ENCODE measurements around the gene SLF1.

The SLF1 gene

GRCh38 chr5:94744906-94745305 lies 126.4 kb downstream of the SLF1 start:
- H3K9ac ChIP-seq (ENCODE audit: low read length) = no peak overlapping the region
- H3K27ac ChIP-seq (ENCODE audit: low read length) = no peak overlapping the region
- H3K4me3 ChIP-seq (ENCODE audit: low read length) = no peak overlapping the region
- H3F3A ChIP-seq (ENCODE audit: insufficient read depth, low read length) = no peaks in the 10 kb centered on the region
- no peaks in the 10 kb centered on the region for H3K9me2 ChIP-seq (replicated peaks; ENCODE audit: insufficient read depth, low read length)
- DNase-seq = no peak
- H3K4me1 ChIP-seq (ENCODE audit: low read length) = no peaks in the 10 kb centered on the region
- no peaks in the 10 kb centered on the region for H3K9me3 ChIP-seq (replicated peaks; ENCODE audit: insufficient read depth, low read length)
- no peak overlapping the region for H3K4me2 ChIP-seq (ENCODE audit: low read depth, low read length)
- no peaks in the 10 kb centered on the region for H3K79me2 ChIP-seq (ENCODE audit: low read length)
- no peaks in the 10 kb centered on the region for H3K36me3 ChIP-seq (replicated peaks; ENCODE audit: insufficient read depth, low read length)
- no peaks in the 10 kb centered on the region for H4K20me1 ChIP-seq (ENCODE audit: insufficient read depth, low read length)
- no peak overlapping the region for H2AFZ ChIP-seq (ENCODE audit: low read length)
- no peaks in the 10 kb centered on the region for H3K27me3 ChIP-seq (replicated peaks; ENCODE audit: insufficient read depth, low read length)
- no peak for TF ChIP-seq EZH2phosphoT487 (IDR thresholded peaks at IDR 0.05; ENCODE audit: low read length)
- TF ChIP-seq EZH2 (optimal IDR thresholded peaks at IDR 0.05; ENCODE audit: low read depth, low read length) = no peak
- no peak for TF ChIP-seq CTCF (IDR thresholded peaks at IDR 0.05; ENCODE audit: low read length)

- Histone ChIP-seq H3F3A (ENCODE audit: insufficient read depth, low read length) (no peaks in the 10 kb centered on the region), H2AFZ (ENCODE audit: low read length) (no peak overlapping the region), H3K4me2 (ENCODE audit: low read depth, low read length) (no peak overlapping the region), H3K9ac (ENCODE audit: low read length) (no peak overlapping the region), H3K36me3 (replicated peaks; ENCODE audit: insufficient read depth, low read length) (no peaks in the 10 kb centered on the region), H3K4me1 (ENCODE audit: low read length) (no peaks in the 10 kb centered on the region), H3K9me2 (replicated peaks; ENCODE audit: insufficient read depth, low read length) (no peaks in the 10 kb centered on the region), H3K27ac (ENCODE audit: low read length) (no peak overlapping the region), H3K4me3 (ENCODE audit: low read length) (no peak overlapping the region), H4K20me1 (ENCODE audit: insufficient read depth, low read length) (no peaks in the 10 kb centered on the region), H3K27me3 (replicated peaks; ENCODE audit: insufficient read depth, low read length) (no peaks in the 10 kb centered on the region), H3K9me3 (replicated peaks; ENCODE audit: insufficient read depth, low read length) (no peaks in the 10 kb centered on the region), H3K79me2 (ENCODE audit: low read length) (no peaks in the 10 kb centered on the region)
- TF ChIP-seq CTCF (IDR thresholded peaks at IDR 0.05; ENCODE audit: low read length) (no peak), EZH2 (optimal IDR thresholded peaks at IDR 0.05; ENCODE audit: low read depth, low read length) (no peak), EZH2phosphoT487 (IDR thresholded peaks at IDR 0.05; ENCODE audit: low read length) (no peak)
- no peak for DNase-seq
Observed at GRCh38 chr5:94745786-94746730, 127.6 kb downstream of the SLF1 start.

GRCh38 chr5:94746731-94747124 lies 128.3 kb downstream of the SLF1 start:
- TF ChIP-seq EZH2phosphoT487 (IDR thresholded peaks at IDR 0.05; ENCODE audit: low read length) = no peak
- TF ChIP-seq EZH2 (optimal IDR thresholded peaks at IDR 0.05; ENCODE audit: low read depth, low read length) = no peak
- TF ChIP-seq CTCF (IDR thresholded peaks at IDR 0.05; ENCODE audit: low read length) = no peak
- Histone ChIP-seq H3F3A (ENCODE audit: insufficient read depth, low read length) (no peaks in the 10 kb centered on the region), H3K9ac (ENCODE audit: low read length) (no peak overlapping the region), H3K4me3 (ENCODE audit: low read length) (no peak overlapping the region), H3K9me2 (replicated peaks; ENCODE audit: insufficient read depth, low read length) (no peaks in the 10 kb centered on the region), H3K36me3 (replicated peaks; ENCODE audit: insufficient read depth, low read length) (no peaks in the 10 kb centered on the region), H3K27ac (ENCODE audit: low read length) (no peak overlapping the region), H3K4me2 (ENCODE audit: low read depth, low read length) (no peak overlapping the region), H3K27me3 (replicated peaks; ENCODE audit: insufficient read depth, low read length) (no peaks in the 10 kb centered on the region), H3K79me2 (ENCODE audit: low read length) (no peaks in the 10 kb centered on the region), H3K9me3 (replicated peaks; ENCODE audit: insufficient read depth, low read length) (no peaks in the 10 kb centered on the region), H2AFZ (ENCODE audit: low read length) (no peak overlapping the region), H4K20me1 (ENCODE audit: insufficient read depth, low read length) (no peaks in the 10 kb centered on the region), H3K4me1 (ENCODE audit: low read length) (no peaks in the 10 kb centered on the region)
- DNase-seq = no peak
